Measurements from ENCODE around the gene ING4. TPM values are rescaled to one million over a fixed set of nuclear protein-coding genes. Genes with fewer than 3 reads are reported as not detected.

Gene ING4
- total RNA-seq, 1 donor from 2014 or later, result 64.2 TPM

- Mint-ChIP-seq H3K27me3 (ENCODE audit: low read depth) (peaks cover under 1% of the 10 kb centered on the region), H3K4me1 (peaks cover 40% of the 10 kb centered on the region), H3K36me3 (no peaks in the 10 kb centered on the region), H3K9me3 (no peaks in the 10 kb centered on the region), H3K4me3 (peak overlapping the region; percentile 5), H3K27ac (peak overlapping the region; percentile 96)
- DNase-seq (ENCODE audit: low spot score in 2 of 2, unreplicated experiment in 2 of 2), result peak; percentile 74 to 86
- no peak for TF ChIP-seq CTCF (IDR thresholded peaks at IDR 0.05; ENCODE audit: unreplicated experiment)
These were observed 49.0 kb downstream of the ING4 start for GRCh38 chr12:6613776-6614512.

GRCh38 chr12:6613015-6613775 is 49.7 kb downstream of the ING4 start:
- no peak for TF ChIP-seq CTCF (IDR thresholded peaks at IDR 0.05; ENCODE audit: unreplicated experiment)
- Mint-ChIP-seq H3K4me3 (peak overlapping the region; percentile 21), H3K9me3 (no peaks in the 10 kb centered on the region), H3K36me3 (no peaks in the 10 kb centered on the region), H3K27me3 (ENCODE audit: low read depth) (no peaks in the 10 kb centered on the region), H3K4me1 (peaks cover 36% of the 10 kb centered on the region), H3K27ac (peak overlapping the region; percentile 94)
- peak in 1 of 2 experiments; percentile 59 for DNase-seq (ENCODE audit: low spot score in 2 of 2, unreplicated experiment in 2 of 2)

GRCh38 chr12:6612652-6613014 is 50.3 kb downstream of the ING4 start:
- peaks cover 36% of the 10 kb centered on the region for H3K4me1 Mint-ChIP-seq
- no peaks in the 10 kb centered on the region for H3K36me3 Mint-ChIP-seq
- H3K9me3 Mint-ChIP-seq, result no peaks in the 10 kb centered on the region
- peak overlapping the region; percentile 94 for H3K27ac Mint-ChIP-seq
- H3K4me3 Mint-ChIP-seq, result no peak overlapping the region
- H3K27me3 Mint-ChIP-seq (ENCODE audit: low read depth), result no peaks in the 10 kb centered on the region
- no peak for TF ChIP-seq CTCF (IDR thresholded peaks at IDR 0.05; ENCODE audit: unreplicated experiment)
- no peak for DNase-seq (ENCODE audit: low spot score in 2 of 2, unreplicated experiment in 2 of 2)

GRCh38 chr12:6612247-6612646 is 50.7 kb downstream of the ING4 start:
- peak overlapping the region; percentile 78 for H3K27ac Mint-ChIP-seq
- H3K4me3 Mint-ChIP-seq, result no peak overlapping the region
- no peak for DNase-seq (ENCODE audit: low spot score in 2 of 2, unreplicated experiment in 2 of 2)
- no peaks in the 10 kb centered on the region for H3K9me3 Mint-ChIP-seq
- TF ChIP-seq CTCF (IDR thresholded peaks at IDR 0.05; ENCODE audit: unreplicated experiment), result no peak
- H3K27me3 Mint-ChIP-seq (ENCODE audit: low read depth), result no peaks in the 10 kb centered on the region
- peaks cover 36% of the 10 kb centered on the region for H3K4me1 Mint-ChIP-seq
- H3K36me3 Mint-ChIP-seq, result no peaks in the 10 kb centered on the region

GRCh38 chr12:6608592-6609281 is 54.2 kb downstream of the ING4 start:
- peaks cover 50% of the 10 kb centered on the region for H3K4me1 Mint-ChIP-seq
- H3K4me3 Mint-ChIP-seq, result no peak overlapping the region
- no peaks in the 10 kb centered on the region for H3K9me3 Mint-ChIP-seq
- TF ChIP-seq CTCF (IDR thresholded peaks at IDR 0.05; ENCODE audit: unreplicated experiment), result no peak
- no peaks in the 10 kb centered on the region for H3K27me3 Mint-ChIP-seq (ENCODE audit: low read depth)
- H3K36me3 Mint-ChIP-seq, result peaks cover 4% of the 10 kb centered on the region
- H3K27ac Mint-ChIP-seq, result no peak overlapping the region
- DNase-seq (ENCODE audit: low spot score in 2 of 2, unreplicated experiment in 2 of 2), result no peak

Measured in mesothelial cell of epicardium (in vitro differentiated cells).